Neural cell (in vitro differentiated cells): Measurements from ENCODE around the gene CDCA8. TPM values are rescaled to one million over a fixed set of nuclear protein-coding genes. Genes with fewer than 3 reads are reported as not detected.

Experiments used
- H2AFZ ChIP-seq: fragments of 200-600, 300-800 bp; sonication (generic), shearing (Covaris generic); 2 replicates; pipeline ENCODE4 v1.6.0; 2014; ENCODE audit warnings: low read depth, mild to moderate bottlenecking, antibody characterized with exemption, low read length, moderate library complexity
- H3F3A ChIP-seq: fragments of 200-600 bp; shearing (Covaris generic); 2 replicates; pipeline ENCODE4 v1.6.1; 2016; ENCODE audit warnings: mild to moderate bottlenecking, moderate library complexity, mixed read lengths, antibody characterized with exemption, low read length; ENCODE audit not compliant: insufficient read depth, poor library complexity, severe bottlenecking
- H3K27ac ChIP-seq: fragments of 200-600, 300-800 bp; sonication (generic), shearing (Covaris generic); 2 replicates; pipeline ENCODE4 v1.5.1; 2014; ENCODE audit warnings: mild to moderate bottlenecking, low read length, moderate library complexity
- H3K27me3 ChIP-seq: fragments of 300-800, 200-600 bp; sonication (generic), shearing (Covaris generic); 2 replicates; pipeline ENCODE4 v1.6.0; 2014; ENCODE audit warnings: mild to moderate bottlenecking, low read depth, low read length, moderate library complexity; ENCODE audit not compliant: insufficient read depth
- H3K36me3 ChIP-seq: fragments of 300-800, 200-600 bp; sonication (generic), shearing (Covaris generic); 2 replicates; pipeline ENCODE4 v1.5.1; 2014; ENCODE audit warnings: mild to moderate bottlenecking, antibody characterized with exemption, low read length, moderate library complexity; ENCODE audit not compliant: insufficient read depth
- H3K4me2 ChIP-seq: fragments of 300-800, 200-600 bp; sonication (generic), shearing (Covaris generic); 2 replicates; pipeline ENCODE4 v1.6.0; 2014; ENCODE audit warnings: mild to moderate bottlenecking, low read length
- H3K4me3 ChIP-seq: fragments of 300-800, 200-600 bp; sonication (generic), shearing (Covaris generic); 2 replicates; pipeline ENCODE4 v1.5.1; 2014; ENCODE audit warnings: mild to moderate bottlenecking, low read length, moderate library complexity
- H3K79me2 ChIP-seq: fragments of 200-600 bp; shearing (Covaris generic); replicated peaks from 2 replicates; pipeline ENCODE4 v1.6.0; 2014; ENCODE audit warnings: mild to moderate bottlenecking, low read length, moderate library complexity; ENCODE audit not compliant: insufficient read depth
- H3K9ac ChIP-seq: fragments of 300-800, 200-600 bp; sonication (generic), shearing (Covaris generic); 2 replicates; pipeline ENCODE4 v1.6.1; 2016; ENCODE audit warnings: mild to moderate bottlenecking, low read length, mixed read lengths
- H3K9me2 ChIP-seq: fragments of 200-600 bp; shearing (Covaris generic); 2 replicates; pipeline ENCODE4 v1.6.1; 2016; ENCODE audit warnings: mild to moderate bottlenecking, low read length, mixed read lengths; ENCODE audit not compliant: insufficient read depth
- H3K9me3 ChIP-seq: fragments of 200-600, 300-800 bp; sonication (generic), shearing (Covaris generic); 2 replicates; pipeline ENCODE4 v1.6.1; 2016; ENCODE audit warnings: mild to moderate bottlenecking, mixed run types, low read length, moderate library complexity, mixed read lengths
- H4K20me1 ChIP-seq: fragments of 200-600 bp; shearing (Covaris generic); 2 replicates; pipeline ENCODE4 v1.6.1; 2016; ENCODE audit warnings: mild to moderate bottlenecking, mixed run types; ENCODE audit not compliant: insufficient read depth
- EP300 ChIP-seq: fragments of 450-650 bp; conservative IDR thresholded peaks from 2 replicates; pipeline ENCODE4 v1.6.1; 2014; ENCODE audit warnings: antibody characterized with exemption, mild to moderate bottlenecking, moderate library complexity; ENCODE audit not compliant: poor library complexity, severe bottlenecking
- EZH2 ChIP-seq: fragments of 200-600, 300-800 bp; shearing (Covaris generic), sonication (generic); IDR thresholded peaks from 2 replicates; pipeline ENCODE4 v1.6.1; 2014; ENCODE audit warnings: antibody characterized with exemption, low read length, borderline replicate concordance, mild to moderate bottlenecking; ENCODE audit not compliant: insufficient read depth, poor library complexity, severe bottlenecking
- MXI1 ChIP-seq: fragments of 450-650 bp; conservative IDR thresholded peaks from 2 replicates; pipeline ENCODE4 v1.6.1; 2014; ENCODE audit warnings: antibody characterized with exemption, mild to moderate bottlenecking; ENCODE audit not compliant: poor library complexity, severe bottlenecking
- POLR2AphosphoS5 ChIP-seq: IDR thresholded peaks from 2 replicates; pipeline ENCODE4 v1.6.1; 2012
- RAD21 ChIP-seq: fragments of 450-650 bp; conservative IDR thresholded peaks from 2 replicates; pipeline ENCODE4 v1.6.1; 2014; ENCODE audit warnings: antibody characterized with exemption, mild to moderate bottlenecking, moderate library complexity
- REST ChIP-seq: IDR thresholded peaks from 2 replicates; pipeline ENCODE4 v1.6.1; 2012; ENCODE audit warnings: borderline replicate concordance
- SMC3 ChIP-seq: fragments of 450-650 bp; conservative IDR thresholded peaks from 2 replicates; pipeline ENCODE4 v1.6.1; 2014; ENCODE audit warnings: antibody characterized with exemption, mild to moderate bottlenecking, moderate library complexity; ENCODE audit not compliant: poor library complexity
- TAF1 ChIP-seq: IDR thresholded peaks from 2 replicates; pipeline ENCODE4 v1.6.1; 2012; ENCODE audit warnings: low read depth
- polyA plus RNA-seq: library from polyadenylated mRNA; depleted of rRNA; stranded (reverse); fragments of >200 nt; gene quantifications from 2 replicates; pipeline ENCODE4 v1.2.3, GENCODE V29; 2014
- TF ChIP-seq, protein P1 (sequence below): fragments of 450-650 bp; IDR thresholded peaks from 2 replicates; pipeline ENCODE4 v1.5.1; 2014; ENCODE audit warnings: antibody characterized with exemption, mild to moderate bottlenecking, moderate library complexity; ENCODE audit not compliant: poor library complexity, severe bottlenecking

Gene CDCA8
- polyA plus RNA-seq, 1 donor from 2014 or later, result 0.72 TPM

GRCh38 chr1:37691497-37692077 is 729 bp upstream of the CDCA8 start:
- no peaks in the 10 kb centered on the region for H3K27me3 ChIP-seq
- no peaks in the 10 kb centered on the region for H3K9me2 ChIP-seq
- no peaks in the 10 kb centered on the region for H3F3A ChIP-seq
- H3K36me3 ChIP-seq, result no peaks in the 10 kb centered on the region
- no peak overlapping the region for H3K27ac ChIP-seq
- H2AFZ ChIP-seq, result peak overlapping the region; percentile 93
- peak overlapping the region; percentile 83 for H3K4me3 ChIP-seq
- H3K9ac ChIP-seq, result peak overlapping the region; percentile 69
- TF ChIP-seq, protein P1, sequence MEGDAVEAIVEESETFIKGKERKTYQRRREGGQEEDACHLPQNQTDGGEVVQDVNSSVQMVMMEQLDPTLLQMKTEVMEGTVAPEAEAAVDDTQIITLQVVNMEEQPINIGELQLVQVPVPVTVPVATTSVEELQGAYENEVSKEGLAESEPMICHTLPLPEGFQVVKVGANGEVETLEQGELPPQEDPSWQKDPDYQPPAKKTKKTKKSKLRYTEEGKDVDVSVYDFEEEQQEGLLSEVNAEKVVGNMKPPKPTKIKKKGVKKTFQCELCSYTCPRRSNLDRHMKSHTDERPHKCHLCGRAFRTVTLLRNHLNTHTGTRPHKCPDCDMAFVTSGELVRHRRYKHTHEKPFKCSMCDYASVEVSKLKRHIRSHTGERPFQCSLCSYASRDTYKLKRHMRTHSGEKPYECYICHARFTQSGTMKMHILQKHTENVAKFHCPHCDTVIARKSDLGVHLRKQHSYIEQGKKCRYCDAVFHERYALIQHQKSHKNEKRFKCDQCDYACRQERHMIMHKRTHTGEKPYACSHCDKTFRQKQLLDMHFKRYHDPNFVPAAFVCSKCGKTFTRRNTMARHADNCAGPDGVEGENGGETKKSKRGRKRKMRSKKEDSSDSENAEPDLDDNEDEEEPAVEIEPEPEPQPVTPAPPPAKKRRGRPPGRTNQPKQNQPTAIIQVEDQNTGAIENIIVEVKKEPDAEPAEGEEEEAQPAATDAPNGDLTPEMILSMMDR, result no peak
- TF ChIP-seq MXI1 (no peak), SMC3 (no peak), TAF1 (no peak), RAD21 (no peak), EZH2 (no peak), POLR2AphosphoS5 (no peak), REST (no peak), EP300 (no peak)
- H3K4me2 ChIP-seq, result peak overlapping the region; percentile 80
- H3K9me3 ChIP-seq, result no peaks in the 10 kb centered on the region
- no peaks in the 10 kb centered on the region for H4K20me1 ChIP-seq
- H3K79me2 ChIP-seq, result peaks cover 19% of the 10 kb centered on the region

DNA sequence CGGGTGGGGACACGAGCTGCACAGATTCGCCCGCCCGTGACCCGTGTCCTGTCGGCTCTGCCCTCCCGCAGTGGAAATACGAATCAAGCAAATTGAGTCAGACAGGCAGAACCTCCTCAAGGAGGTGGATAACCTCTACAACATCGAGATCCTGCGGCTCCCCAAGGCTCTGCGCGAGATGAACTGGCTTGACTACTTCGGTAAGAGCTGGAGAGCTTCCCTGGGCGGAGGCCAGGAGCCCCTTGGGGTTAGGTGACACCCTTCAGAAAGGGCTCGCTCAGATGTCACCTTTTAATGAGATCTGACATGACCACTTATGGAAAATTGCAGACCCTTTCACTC is 489 bp downstream of the CDCA8 start:
- Histone ChIP-seq H3K79me2 (peaks cover 19% of the 10 kb centered on the region), H4K20me1 (no peaks in the 10 kb centered on the region), H2AFZ (peak overlapping the region; percentile 30), H3F3A (no peaks in the 10 kb centered on the region), H3K36me3 (no peaks in the 10 kb centered on the region), H3K9ac (no peak overlapping the region), H3K9me2 (no peaks in the 10 kb centered on the region), H3K4me3 (peak overlapping the region; percentile 83), H3K27me3 (no peaks in the 10 kb centered on the region), H3K9me3 (no peaks in the 10 kb centered on the region), H3K4me2 (peak overlapping the region; percentile 62), H3K27ac (no peak overlapping the region)
- TF ChIP-seq EP300 (no peak), POLR2AphosphoS5 (no peak), EZH2 (no peak), SMC3 (no peak), REST (no peak), TAF1 (no peak), RAD21 (no peak), MXI1 (no peak)
- TF ChIP-seq, protein P1, result no peak
